Measurements from ENCODE around the gene CNPY2.
"Not testable (repeated sequence)": the region's sequence is repeated elsewhere in the genome, so short reads cannot be mapped to it uniquely, and the experiment has no call there.

CNPY2 gene

DNA sequence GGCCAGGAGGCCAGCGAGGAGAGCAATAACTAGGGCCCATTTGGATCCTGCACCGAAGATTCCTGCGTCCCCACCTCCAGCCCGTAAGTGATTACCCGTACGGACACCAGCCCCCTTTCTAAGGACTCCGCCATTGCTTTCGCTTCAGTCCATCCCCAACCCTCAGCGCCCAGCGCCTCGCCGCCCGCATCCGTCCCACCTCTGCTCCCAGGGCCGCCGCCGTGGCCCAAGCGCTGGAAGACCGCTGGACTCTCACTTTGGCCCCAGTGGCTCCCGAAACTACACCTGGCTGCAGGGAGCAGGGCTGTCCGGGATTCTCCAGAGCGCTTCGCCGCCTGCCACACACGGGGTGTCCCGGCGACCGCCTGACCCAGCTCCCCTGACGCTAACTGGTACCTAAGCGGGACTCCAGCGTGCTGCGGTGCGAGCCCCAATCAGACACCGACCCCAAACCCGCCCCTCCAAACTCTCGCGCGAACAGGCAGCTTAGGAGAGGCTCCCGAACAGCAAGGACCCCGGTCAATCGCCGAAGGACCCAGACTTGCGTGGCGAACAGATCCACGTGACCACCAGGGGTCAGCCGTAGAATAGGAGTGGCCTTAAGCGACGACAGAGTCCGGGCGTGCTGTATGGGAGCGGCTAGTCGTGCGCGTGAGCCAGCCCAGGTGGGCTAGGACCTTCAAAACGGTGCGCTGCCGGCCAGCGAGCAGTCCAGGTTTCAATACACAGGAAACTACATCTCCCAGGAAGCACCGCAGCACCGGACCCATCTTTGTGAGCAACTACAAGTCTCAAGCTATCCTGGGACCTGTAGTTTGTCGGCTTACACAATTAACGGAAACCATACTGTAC is at the start of gene CNPY2:
CNPY2 (minus strand) TSS at position 367 of the 852 bp plus-strand sequence. CDS start 771 bp downstream, outside the sequence.
- DNase-seq, result peak; percentile 84

DNA sequence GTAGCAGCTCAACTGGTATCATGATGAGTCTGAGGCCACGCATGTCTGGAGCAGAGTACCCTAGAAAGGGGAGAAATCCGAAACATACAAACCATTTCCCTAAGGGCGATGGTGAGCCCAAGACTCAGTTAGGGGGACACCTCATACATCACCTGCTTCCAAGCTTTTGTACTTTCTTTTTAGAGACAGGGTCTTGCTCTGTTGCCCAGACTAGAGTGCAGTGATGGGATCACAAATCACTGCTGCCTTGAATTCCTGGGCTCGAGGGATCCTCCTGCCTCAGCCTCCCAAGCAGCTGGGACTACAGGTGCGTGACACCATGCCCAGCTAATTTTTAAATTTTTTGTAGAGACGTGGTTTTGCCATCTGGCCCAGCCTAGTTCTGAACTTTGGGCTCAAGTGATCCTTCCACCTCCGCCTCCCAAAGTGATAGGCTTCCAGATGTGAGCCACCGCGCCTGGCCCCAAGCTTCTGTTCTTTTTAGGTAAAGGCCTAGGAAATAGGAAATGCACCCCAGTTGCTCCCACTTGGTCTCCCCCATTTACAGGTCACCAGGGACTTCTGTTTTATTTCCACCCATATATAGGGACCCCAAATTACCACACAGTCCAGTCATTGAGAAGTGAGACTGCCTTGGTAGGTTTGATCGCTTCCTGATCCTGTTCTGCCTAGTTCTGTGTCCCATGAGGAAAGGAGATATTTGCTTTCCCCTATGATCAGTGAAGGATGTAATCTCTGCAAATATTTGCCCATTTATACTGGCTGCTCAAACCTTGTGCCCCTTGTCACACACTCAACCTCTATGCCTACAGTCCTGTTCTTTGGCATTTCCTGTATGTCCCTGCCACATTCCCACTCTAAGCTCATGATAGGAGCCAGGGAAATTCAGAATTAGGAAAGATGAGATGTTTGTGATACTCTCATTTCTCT is 46.6 kb upstream of the CNPY2 start, which contains the start of gene APOF:
APOF (minus strand) TSS at position 728 of the 930 bp plus-strand sequence; CDS start at position 616, 112 bp downstream.
- no peak for DNase-seq

DNA sequence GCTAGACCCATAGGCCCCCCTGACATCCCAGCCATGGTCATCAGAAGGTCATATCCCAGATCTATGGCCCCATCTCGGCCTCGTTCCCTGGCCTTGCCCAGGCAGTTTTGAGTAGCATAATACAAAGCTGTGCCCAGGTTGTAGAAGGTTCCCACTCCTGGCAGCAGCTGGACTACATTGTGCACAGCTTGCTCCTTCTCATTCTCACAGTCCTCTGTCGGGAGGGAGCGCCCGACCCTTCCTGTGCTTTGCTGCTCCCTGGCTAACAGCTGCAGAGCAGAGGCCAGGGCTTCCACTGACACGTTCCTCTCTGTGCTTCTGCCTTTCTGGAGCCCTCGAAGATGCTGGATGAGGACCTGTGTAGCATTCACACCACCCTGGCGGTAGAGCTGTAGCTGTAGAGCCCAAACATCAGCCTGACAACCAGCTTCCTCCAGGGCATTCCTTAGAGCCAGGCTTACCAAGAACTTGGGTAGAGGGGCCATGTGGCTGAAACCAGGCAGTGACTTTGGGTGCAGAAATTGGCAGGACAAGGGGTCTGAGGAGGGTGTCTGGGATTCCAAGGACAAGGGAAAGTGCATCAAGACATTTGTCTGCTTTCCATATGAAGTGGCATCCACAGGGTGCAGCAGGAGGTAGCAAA is 45.8 kb upstream of the CNPY2 start:
- DNase-seq, result no peak

DNA sequence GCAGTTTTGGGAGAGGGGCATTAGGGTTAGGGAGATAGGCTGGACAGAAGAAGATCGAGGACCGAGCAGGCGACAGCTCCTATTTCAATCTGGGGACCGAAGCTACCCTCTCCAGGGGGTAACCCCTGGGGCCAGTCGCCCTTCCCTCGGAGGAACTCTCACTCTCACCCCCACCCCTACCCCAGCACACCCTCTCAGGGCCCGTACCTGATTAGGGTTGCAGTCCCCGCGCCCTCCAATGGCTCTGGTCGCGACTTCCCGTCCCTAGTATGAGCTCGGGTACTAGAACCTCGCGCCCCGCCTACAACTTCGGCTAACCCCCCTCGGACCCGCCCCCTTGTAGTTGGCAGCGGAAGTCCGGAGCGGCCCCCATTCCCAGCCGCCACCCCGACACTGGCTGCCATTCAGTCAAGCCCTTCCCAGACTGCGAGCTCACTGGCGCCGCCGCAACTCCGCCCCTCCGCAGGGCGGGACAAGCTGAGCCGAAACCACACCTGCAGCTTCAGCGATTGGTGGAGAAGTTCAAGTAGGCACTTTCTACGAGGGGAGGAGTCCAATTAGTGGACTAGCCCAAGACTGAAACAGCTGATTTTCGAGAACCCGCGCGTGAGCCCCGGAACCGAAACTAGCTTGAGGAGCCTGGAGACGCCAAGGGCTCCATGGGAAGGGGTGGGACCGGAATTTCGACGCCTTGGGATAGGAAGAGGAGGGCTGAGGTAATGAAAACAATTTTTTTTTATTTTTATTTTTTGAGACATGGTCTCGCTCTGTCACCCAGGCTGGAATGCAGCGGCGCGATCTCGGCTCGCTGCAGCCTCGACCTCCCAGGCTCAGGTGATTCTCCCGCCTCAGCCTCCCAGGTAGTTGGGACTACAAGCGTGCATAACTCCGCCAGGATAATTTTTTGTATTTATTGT is 44.3 kb upstream of the CNPY2 start, which contains the start of gene STAT2:
STAT2 (minus strand) TSS at position 257 of the 917 bp plus-strand sequence. CDS start 3,536 bp downstream, outside the sequence.
- peak; percentile 95 for DNase-seq

DNA sequence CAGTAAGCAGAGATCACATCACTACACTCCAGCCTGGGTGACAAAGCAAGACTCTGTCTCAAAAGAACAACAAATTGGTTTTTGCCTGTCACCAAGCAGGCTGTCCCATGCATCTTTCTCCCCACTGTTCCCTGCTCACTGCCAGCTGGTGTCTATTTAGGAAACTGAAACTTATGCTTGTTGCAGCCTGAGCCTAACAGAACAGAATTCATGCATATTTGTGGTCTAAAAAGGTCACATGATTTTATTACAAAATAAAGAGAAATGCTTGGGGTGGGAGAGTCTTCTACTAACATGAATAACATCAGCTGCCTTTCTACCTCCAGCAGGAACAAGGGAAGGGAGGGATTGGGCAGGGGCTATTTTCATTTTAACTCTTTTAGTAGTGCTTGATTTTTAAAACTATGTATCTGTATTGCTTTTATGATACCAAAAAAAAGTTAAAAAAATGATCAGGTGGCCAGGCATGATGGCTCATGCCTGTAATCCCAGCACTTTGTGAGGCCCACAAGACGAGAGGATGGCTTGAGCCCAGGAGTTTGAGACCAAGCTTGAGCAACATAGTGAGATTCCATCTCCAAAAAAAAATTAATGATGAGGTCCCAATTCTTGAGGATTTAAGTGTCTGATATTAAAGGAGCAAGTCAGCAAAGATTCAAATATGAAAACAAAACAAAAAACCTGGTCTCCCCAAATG is 43.2 kb upstream of the CNPY2 start:
- DNase-seq, result no peak

DNA sequence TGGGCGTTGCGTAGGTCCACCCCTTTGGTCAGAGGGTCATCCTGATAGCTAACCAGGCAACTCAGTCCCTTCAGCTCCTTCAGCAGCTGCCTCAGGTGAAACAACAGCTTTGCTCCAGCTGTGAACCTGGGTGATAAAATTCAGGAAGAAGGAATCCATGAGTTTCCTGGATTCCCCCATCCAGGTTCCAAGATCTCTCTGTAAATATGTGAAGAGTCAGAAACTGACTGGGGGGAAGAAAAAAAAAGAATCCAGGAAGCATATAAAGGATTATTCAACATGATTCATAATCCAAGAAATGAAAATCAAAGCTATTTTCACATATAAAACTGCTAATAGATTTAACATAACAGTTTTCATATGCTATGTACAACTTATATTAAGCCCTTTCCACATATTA is 35.5 kb upstream of the CNPY2 start:
- no peak for DNase-seq

DNA sequence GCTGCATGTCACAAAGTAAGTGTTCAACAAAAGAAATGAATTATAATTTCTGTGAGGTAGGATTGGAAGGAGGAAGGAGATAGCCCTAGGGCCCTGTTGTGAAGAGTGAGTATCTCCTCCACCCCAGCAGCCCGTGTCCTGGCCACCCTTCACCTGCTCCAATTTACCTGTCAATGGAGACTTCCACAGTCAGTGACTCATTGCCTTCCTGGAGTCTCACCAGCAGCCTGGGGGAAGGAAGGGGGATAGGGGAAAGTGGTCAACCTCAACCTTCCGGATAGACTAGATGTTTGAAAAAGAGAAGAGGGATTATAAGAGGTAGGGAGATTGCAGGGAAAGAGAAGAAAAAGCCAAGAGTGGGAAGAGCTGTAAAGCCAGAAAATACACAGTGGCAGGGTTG is 34.9 kb upstream of the CNPY2 start:
- no peak for DNase-seq

DNA sequence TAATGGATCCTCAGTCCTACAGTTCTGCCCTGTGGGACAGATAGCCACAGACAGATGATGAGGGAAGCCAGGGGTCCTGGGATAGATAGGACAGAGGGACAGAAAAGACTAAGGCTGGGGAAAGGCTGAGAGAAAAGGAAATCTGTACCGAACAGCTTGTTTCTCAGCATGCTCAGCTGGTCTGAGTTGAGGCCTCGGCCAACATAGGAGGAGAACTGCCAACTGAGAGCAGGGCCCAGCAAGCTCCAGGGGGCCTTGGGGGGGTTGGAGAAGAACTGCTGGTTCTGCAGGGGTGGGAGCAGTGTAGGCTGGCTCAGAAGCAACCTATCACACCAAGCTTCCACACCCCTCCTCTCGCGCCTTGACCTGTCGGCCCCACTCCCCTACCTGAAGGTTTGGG is 33.0 kb upstream of the CNPY2 start:
- DNase-seq, result no peak

DNA sequence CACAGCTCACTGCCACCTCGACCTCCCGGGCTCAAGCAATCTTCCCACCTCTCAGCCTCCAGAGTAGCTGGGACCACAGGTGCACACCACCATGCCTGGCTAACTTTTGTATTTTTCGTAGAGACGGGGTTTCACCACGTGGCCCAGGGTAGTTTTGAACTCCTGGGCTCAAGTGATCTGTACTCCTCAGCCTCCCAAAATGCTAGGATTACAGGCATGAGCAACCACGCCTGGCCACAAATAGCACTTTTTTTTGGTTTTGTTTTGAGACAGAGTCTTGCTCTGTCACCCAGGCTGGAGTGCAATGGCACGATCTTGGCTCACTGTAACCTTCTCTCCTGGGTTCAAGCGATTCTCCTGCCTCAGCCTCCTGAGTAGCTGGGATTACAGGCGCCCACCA is 31.5 kb upstream of the CNPY2 start:
- not testable (repeated sequence) for DNase-seq

DNA sequence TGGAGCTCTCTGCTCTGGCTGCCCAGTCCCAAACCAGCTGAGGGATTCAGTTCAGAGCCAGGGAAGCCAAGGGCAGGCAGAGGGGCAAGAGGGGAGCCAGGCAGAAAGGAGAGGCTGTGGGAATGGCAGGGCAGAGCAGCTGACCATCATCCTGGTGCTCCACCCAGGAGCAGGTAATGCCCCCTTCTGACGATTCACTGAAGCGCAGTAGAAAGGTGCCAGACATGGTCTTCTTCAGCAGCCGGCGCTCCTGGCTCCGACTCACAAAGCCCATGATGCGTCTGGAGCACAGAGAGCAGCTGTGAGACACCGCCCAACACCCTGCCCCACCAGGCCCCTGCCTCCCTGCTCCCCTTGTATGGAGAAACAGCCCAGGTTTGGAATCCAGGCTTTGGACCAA is 30.9 kb upstream of the CNPY2 start:
- DNase-seq, result no peak

DNA sequence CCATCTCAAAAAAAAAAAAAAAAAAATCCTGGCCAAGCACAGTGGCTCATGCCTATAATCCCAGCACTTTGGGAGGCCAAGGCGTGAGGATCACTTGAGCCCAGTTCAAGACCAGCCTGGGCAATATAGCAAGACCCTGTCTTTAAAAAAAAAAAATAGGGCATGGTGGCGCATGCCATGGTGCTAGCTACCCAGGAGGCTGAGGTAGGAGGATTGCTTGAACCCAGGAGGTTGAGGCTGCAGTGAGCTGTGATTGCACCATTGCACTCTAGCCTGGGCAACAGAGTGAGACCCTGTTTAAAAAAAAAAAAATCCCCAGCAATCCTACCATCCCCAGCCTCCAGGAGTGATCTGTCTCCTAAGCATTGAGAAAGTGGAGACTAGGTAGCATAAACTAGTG is 26.5 kb upstream of the CNPY2 start:
- not testable (repeated sequence) for DNase-seq

DNA sequence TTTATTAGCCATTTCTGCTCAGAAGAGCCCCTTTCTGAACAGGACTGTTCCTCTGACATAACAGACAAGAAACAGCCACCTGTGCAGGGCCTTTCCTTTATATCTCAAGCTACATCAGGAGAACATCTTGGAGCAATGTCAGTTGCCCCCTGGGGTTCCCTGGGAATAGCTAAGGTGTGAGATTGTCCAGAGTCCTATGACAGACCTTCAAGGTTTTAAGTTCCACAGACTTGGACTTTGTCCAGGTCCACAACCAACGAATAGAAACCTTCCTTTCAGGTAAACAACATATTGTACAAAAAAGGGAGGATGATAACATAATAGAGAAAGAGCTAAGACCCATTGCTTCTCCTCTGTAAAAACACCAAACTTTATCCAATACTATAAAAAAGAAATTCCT is 25.8 kb upstream of the CNPY2 start:
- DNase-seq, result no peak

DNA sequence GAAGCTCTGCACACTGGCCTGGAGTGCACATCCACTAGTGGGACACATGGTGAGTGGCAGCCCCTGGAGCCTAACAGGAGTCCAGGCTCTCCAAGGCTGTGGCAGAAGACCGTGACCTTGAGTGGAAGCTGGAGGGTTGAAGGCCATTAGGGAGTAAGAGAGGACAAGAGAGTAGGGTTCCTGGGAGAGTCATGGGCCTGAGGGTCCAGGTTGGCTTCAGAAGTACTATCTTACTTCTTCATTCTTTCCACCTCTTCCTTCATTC is 23.3 kb upstream of the CNPY2 start:
- no peak for DNase-seq

DNA sequence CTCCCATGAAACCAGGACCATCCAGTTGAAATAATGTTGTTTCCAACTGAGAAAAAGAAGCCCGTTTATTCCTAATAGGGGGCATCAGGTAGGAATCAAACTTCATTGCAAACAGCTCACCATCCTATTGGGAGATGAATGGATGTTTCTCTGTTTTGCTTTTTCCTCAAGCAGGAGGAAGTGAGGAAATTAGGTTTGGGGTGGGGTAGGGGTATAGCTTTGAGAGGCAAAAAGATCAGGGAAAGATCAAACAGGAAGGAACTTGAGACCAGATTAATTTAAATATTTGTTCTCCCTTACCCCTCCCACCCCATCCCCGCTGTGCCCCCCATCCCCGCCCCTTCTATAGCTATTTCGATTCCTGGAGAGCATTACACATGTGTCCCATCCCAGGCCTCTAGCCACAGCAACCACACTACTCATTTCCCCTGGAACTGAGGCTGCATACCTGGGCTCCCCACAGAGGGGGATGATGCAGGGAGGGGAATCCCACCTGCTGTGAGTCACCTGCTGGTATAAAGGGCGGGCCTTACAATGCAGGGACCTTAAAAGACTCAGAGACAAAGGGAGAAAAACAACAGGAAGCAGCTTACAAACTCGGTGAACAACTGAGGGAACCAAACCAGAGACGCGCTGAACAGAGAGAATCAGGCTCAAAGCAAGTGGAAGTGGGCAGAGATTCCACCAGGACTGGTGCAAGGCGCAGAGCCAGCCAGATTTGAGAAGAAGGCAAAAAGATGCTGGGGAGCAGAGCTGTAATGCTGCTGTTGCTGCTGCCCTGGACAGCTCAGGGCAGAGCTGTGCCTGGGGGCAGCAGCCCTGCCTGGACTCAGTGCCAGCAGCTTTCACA is 22.7 kb upstream of the CNPY2 start, which contains the start of gene IL23A:
IL23A (plus strand) TSS at position 577 of the 850 bp plus-strand sequence; CDS start at position 738, 161 bp downstream.
- DNase-seq, result no peak

DNA sequence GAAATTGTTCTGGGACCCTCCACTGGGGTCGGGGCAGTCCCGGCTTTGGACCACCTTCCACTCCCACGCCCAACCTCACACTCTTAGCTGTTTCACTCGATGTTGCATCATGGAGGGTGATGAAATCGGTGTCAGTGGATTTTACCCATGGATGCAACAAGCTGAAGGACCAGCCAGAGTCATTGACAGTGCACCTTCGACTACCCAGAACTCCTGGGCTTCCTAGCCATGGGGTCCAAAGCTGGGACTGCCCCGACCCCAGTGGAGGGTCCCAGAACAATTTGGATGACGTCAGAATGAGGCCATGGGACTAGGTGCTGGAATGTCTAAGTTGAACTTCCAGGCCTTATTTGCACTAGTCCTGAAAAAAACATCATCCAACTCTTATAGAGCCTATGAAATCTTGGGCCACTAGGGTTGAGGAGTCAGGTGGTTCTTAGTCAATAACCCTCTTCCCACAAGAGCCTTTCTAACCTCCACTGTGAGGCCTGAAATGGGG is 22.0 kb upstream of the CNPY2 start:
- DNase-seq, result no peak

DNA sequence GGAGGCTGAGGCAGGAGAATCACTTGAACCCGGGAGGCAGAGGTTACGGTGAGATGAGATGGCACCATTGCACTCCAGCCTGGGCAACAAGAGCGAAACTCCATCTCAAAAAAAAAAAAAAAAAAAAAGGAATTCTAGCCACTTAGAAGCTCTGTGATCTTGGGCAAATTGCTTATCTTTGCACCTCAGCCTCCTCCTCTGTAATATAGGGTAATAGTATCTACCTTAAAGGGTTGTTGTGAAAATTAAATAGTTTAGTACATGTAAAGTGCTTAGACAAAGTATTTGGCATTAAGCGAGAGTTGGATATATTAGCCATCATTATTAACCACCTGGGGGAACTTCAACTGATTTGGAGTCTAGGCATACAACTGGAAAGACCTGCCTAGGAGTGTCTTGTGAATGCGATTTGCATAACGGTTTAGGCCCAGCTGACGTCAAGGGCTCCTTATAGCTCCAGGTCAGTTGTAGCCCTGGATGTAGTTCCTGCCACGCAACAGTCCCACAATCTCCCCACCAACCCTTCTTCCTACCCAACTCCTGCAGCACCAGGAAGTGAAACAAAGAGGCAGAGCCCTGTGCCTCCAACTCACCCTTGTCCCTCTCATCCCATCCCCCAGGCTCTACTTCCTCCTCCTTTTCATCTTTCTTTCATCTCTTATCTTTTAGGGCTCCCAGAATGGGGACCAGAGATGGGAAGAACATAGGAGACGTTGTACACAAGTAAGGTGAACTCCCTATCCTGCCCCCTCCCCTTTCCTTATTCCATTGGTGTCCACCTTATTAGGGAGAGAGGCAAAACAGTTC is 20.8 kb upstream of the CNPY2 start:
- no peak for DNase-seq

DNA sequence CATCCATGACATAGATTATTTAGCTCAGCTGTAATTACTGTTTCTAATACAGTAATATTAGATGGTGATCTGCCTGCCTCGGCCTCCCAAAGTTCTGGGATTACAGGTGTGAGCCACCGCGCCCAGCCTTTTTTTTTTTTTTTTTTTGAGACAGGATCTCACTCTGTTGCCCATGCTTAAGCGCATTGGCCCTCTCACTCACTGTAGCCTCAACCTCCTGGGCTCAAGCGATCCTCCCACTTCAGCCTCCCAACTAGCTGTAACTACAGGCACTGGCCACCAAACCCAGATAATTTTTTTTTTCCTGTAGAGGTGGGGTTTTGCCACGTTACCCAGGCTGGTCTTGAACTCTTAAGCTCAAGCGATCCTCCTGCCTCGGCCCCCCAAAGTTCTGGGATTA is 19.7 kb upstream of the CNPY2 start:
- not testable (repeated sequence) for DNase-seq

DNA sequence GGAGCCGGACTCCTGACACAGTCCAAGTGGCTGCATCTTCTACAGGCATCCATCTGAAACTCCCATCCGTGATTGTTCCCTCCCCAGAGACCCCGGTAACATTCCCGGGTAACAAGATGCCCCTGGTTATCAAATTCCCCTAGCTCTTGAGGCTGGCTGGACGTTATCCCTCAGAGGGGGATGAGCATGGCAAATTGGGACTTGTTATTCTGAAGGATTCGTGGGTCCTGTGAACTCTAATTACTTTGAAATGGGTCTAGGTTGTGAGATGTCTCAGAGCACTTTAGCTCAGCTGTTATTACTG is 18.7 kb upstream of the CNPY2 start:
- DNase-seq, result no peak

DNA sequence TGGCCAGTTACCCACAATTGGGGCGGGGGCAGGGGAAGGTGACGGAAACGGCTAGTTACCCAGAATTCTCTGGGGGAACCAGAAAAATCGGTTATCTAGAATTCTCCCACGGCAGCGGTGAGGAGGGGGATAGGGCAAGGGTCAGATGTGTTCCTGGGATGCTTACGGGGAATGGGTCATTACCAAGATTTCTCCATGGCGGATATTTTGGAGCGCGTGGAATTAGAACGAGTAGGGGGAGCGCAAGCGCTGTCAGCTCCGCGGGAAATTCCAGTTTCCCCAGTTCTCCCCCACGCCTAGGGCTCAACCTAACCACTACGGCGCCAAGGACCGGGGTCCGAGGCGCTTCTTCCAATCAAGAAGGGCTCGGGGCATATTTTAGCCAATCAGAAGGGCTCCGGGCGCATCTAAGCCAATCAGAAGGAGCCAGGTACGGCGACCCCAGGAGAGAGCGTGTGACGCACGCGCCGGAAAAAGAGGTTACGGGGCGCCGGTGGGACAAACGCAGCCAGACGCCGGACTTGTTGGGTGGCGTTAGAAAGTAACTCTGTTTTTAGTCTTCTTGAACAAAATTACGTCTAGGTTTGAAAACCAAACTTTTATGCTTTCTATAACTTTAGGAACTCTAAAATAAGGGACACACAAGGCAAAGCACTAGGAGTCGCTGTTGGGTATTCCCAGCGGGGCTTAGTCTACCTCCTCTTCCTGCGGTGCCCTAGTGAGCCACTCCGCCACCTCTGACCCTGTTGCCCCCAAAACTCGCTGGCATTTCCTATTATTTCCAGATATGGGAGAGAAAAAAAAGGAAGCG is 18.1 kb upstream of the CNPY2 start, which contains the start of gene PAN2:
PAN2 (minus strand) TSS at position 322 of the 811 bp plus-strand sequence. CDS start 906 bp downstream, outside the sequence.
- peak; percentile 80 for DNase-seq
